K562 (cell line): ENCODE data around the gene ADD1. TPM values are rescaled to one million over a fixed set of nuclear protein-coding genes. Genes with fewer than 3 reads are reported as not detected.

Source experiments
- ATAC-seq: fragments of 200-7000 bp; cut with Tn5 transposase; 3 replicates; pipeline ENCODE4 v1.9.1; 2020; ENCODE audit warnings: moderate library complexity
- BruUV-seq: library from RNA; stranded (reverse); fragments of 400-500 nt; replicated peaks from 2 replicates; lab custom pipeline; 2021; lab: Mats Ljungman, UMichigan
- CTCF ChIA-PET: fragments of 300-600 bp; formaldehyde crosslinking; extraction: SDS; loops from one replicate; lab custom pipeline; 2021; ENCODE audit warnings: low intra/inter-chr PET ratio; lab: Yijun Ruan, JAX
- POLR2A ChIA-PET: fragments of 300-600, 350-650 bp; sonication (Branson Sonifier 250); formaldehyde crosslinking; extraction: SDS; loops from one replicate; lab custom pipeline; 2021; ENCODE audit warnings: antibody characterized with exemption, inconsistent platforms; lab: Yijun Ruan, JAX
- DNase-seq, 4 experiments: peaks; one replicate each; pipeline versions ENCODE4 v3.0.0 to v3.0.0-alpha.2; 2011 to 2018; ENCODE audit warnings: low spot score in 3 of 4, mixed read lengths in 3 of 4; ENCODE audit errors: extremely low read depth in 1 of 4
- FAIRE-seq: peaks from 2 replicates; lab custom pipeline; 2011; peaks lifted over from hg19 to GRCh38; lab: Jason Lieb, UNC
- H2AFZ ChIP-seq: 2 replicates; pipeline ENCODE4 v1.6.0; 2011; ENCODE audit warnings: low read depth, low read length, control low read depth, inconsistent platforms
- H3K27ac ChIP-seq: fragments of 200-600 bp; 3 replicates; pipeline ENCODE4 v1.8.0; 2011; ENCODE audit warnings: low read depth, mild to moderate bottlenecking, control low read depth, inconsistent platforms, low read length, moderate library complexity, mixed read lengths; ENCODE audit errors: extremely low read depth
- H3K27me3 ChIP-seq, 2 experiments: fragments of 300-600 bp in 1 of 2; 2 replicates in 1 of 2; 3 replicates in 1 of 2; pipeline versions ENCODE4 v1.6.0 to v1.8.0; 2011; ENCODE audit warnings: inconsistent platforms in 2 of 2, low read length in 2 of 2, mild to moderate bottlenecking in 1 of 2, mixed read lengths in 1 of 2, moderate library complexity in 1 of 2; ENCODE audit not compliant: control insufficient read depth in 2 of 2, insufficient read depth in 2 of 2
- H3K36me3 ChIP-seq: fragments of 300-600 bp; 3 replicates; pipeline ENCODE4 v1.8.0; 2011; ENCODE audit warnings: mild to moderate bottlenecking, low read length, inconsistent platforms; ENCODE audit not compliant: control insufficient read depth, insufficient read depth
- H3K4me1 ChIP-seq, 2 experiments: fragments of 200-600 bp in 1 of 2; replicated peaks in 1 of 2; 2 replicates in 1 of 2; 3 replicates in 1 of 2; pipeline versions ENCODE4 v1.5.1 to v1.8.0; 2011; ENCODE audit warnings: inconsistent platforms in 2 of 2, low read length in 2 of 2, mild to moderate bottlenecking in 1 of 2, mixed read lengths in 1 of 2, moderate library complexity in 1 of 2; ENCODE audit not compliant: control insufficient read depth in 2 of 2, insufficient read depth in 2 of 2
- H3K4me2 ChIP-seq: 2 replicates; pipeline ENCODE4 v1.6.1; 2011; ENCODE audit warnings: low read length, control low read depth, inconsistent platforms, mixed read lengths; ENCODE audit not compliant: insufficient read depth
- H3K4me3 ChIP-seq: fragments of 200-600 bp; sonication (generic), shearing (Covaris generic); 2 replicates; pipeline ENCODE4 v1.5.1; 2016; ENCODE audit warnings: control low read depth, inconsistent platforms
- H3K79me2 ChIP-seq: fragments of 200-600 bp; 3 replicates; pipeline ENCODE4 v1.8.0; 2011; ENCODE audit warnings: low read length, inconsistent platforms; ENCODE audit not compliant: control insufficient read depth, insufficient read depth
- H3K9ac ChIP-seq, 2 experiments: 2 replicates each; pipeline versions ENCODE4 v1.6.0 to v1.6.1; 2011; ENCODE audit warnings: low read depth in 2 of 2, low read length in 2 of 2, control low read depth in 1 of 2, inconsistent platforms in 1 of 2, mild to moderate bottlenecking in 1 of 2, mixed read lengths in 1 of 2; ENCODE audit not compliant: insufficient read depth in 1 of 2
- H3K9me1 ChIP-seq: one replicate; pipeline ENCODE4 v1.6.0; 2011; ENCODE audit warnings: inconsistent platforms, mild to moderate bottlenecking, low read length, moderate library complexity; ENCODE audit not compliant: control insufficient read depth, insufficient read depth
- H3K9me3 ChIP-seq: replicated peaks from 2 replicates; pipeline ENCODE4 v1.5.1; 2011; ENCODE audit warnings: low read depth, low read length, inconsistent platforms; ENCODE audit not compliant: control insufficient read depth, insufficient read depth
- H4K20me1 ChIP-seq: replicated peaks from 2 replicates; pipeline ENCODE4 v1.6.1; 2011; ENCODE audit warnings: low read length, inconsistent platforms, mixed read lengths; ENCODE audit not compliant: control insufficient read depth, insufficient read depth
- CUX1 ChIP-seq: fragments of 200-800 bp; sonication (Bioruptor generic); IDR thresholded peaks from 2 replicates; pipeline ENCODE4 v1.6.1; 2016; ENCODE audit warnings: missing genetic modification characterization, missing compliant biosample characterization
- MTA3 ChIP-seq: fragments of 450-650 bp; formaldehyde crosslinking; IDR thresholded peaks from 2 replicates; pipeline ENCODE4 v1.6.1; 2017; ENCODE audit warnings: mild to moderate bottlenecking, borderline replicate concordance
- TSC22D4 ChIP-seq: fragments of 450-650 bp; IDR thresholded peaks from 2 replicates; pipeline ENCODE4 v1.6.1; 2016; ENCODE audit warnings: missing genetic modification characterization, missing biosample characterization, control low read depth
- WGBS: fragments of 100-300 bp; shearing (Covaris generic); methylation state at CpG from one replicate; pipeline ENCODE4 v1.1.6; 2016; ENCODE audit warnings: low coverage, mixed read lengths; ENCODE audit not compliant: insufficient coverage; ENCODE audit errors: missing lambda C conversion rate; 5-methylcytosine and 5-hydroxymethylcytosine counted together
- in situ Hi-C: fragments of 300-500 bp; cut with MboI; formaldehyde crosslinking; loops from 4 replicates; pipeline ENCODE4 v1.15.0; 2018; ENCODE audit warnings: inconsistent platforms, mixed read lengths
- intact Hi-C: fragments of 100-400 bp; cut with micrococcal nuclease; formaldehyde crosslinking; loops from 2 replicates; pipeline ENCODE4 v1.14.2; 2022
- polyA plus RNA-seq, 8 experiments: library from polyadenylated mRNA; depleted of rRNA in 4 of 8; stranded (reverse) in 5 of 8; unstranded in 3 of 8; fragments of >200 nt; fragmentation: Nextera tagmentation in 2 of 8; fragmentation: Illumina TruSeq in 1 of 8; extraction: Ambion mirVana in 2 of 8; extraction: Trizol in 1 of 8; gene quantifications; 2 replicates each; pipeline versions ENCODE4 v1.2.1 to v1.2.3, GENCODE V29; 2011 to 2014; ENCODE audit warnings: inconsistent platforms in 1 of 8, missing spikeins in 1 of 8
- total RNA-seq, 7 experiments: library from RNA; depleted of rRNA in 6 of 7; stranded (reverse); fragments of >200 nt in 6 of 7; fragmentation: Illumina TruSeq in 2 of 7; extraction: Trizol in 2 of 7; gene quantifications; 2 replicates each; pipeline versions ENCODE4 v1.2.1 to v1.2.3, GENCODE V29; 2011 to 2021; ENCODE audit warnings: low replicate concordance in 1 of 7

Gene ADD1
- total and polyA plus RNA-seq, 9 of the 15 experiments (the other 6 are each of a cell fraction or from before 2014, with no cell fraction given) = 17.5 to 153 (median 74.0) TPM

- H3K4me3 ChIP-seq = no peak overlapping the region
- ChIA-PET POLR2A (no interaction called here), CTCF (no interaction called here)
- FAIRE-seq = no peak
- no TSS peak for BruUV-seq
- TF ChIP-seq MTA3 (no peak), TSC22D4 (tag) (no peak), CUX1 (CRISPR knock-in tag) (no peak)
- WGBS = 84% methylated on average over 2 of the region's 2 CpGs
- H3K9me3 ChIP-seq = no peaks in the 10 kb centered on the region
- no peaks in the 10 kb centered on the region for H3K9me1 ChIP-seq
- H3K36me3 ChIP-seq = peaks cover 86% of the 10 kb centered on the region
- peaks cover under 1% of the 10 kb centered on the region; the same call in 1 of the 2 replicates for H4K20me1 ChIP-seq
- in situ Hi-C loops (no loop called here), intact Hi-C loops (no loop called here)
- no peak overlapping the region for H2AFZ ChIP-seq
- H3K79me2 ChIP-seq = no peaks in the 10 kb centered on the region
- no peak for DNase-seq
- ATAC-seq = no peak
- H3K9ac ChIP-seq = no peak overlapping the region
- no peak overlapping the region for H3K27ac ChIP-seq
- H3K27me3 ChIP-seq = no peaks in the 10 kb centered on the region
- no peaks in the 10 kb centered on the region for H3K4me1 ChIP-seq
- no peak overlapping the region for H3K4me2 ChIP-seq
Observed at GRCh38 chr4:2902126-2902525, 58.5 kb downstream of the ADD1 start.
